GM19455 (cell line): ENCODE measurements around the gene RANBP17.
"Not testable (repeated sequence)": the region's sequence is repeated elsewhere in the genome, so short reads cannot be mapped to it uniquely, and the experiment has no call there.

Experiments
- ATAC-seq: cut with Tn5 transposase; IDR thresholded peaks from one replicate; pipeline ENCODE4 v1.9.1; 2021; ENCODE audit not compliant: unreplicated experiment

Gene RANBP17

GRCh38 chr5:171288066-171288465 is 426.2 kb downstream of the RANBP17 start:
- no peak for ATAC-seq

GRCh38 chr5:171291371-171291770 is 429.6 kb downstream of the RANBP17 start:
- no peak for ATAC-seq

- ATAC-seq = no peak
Observed at GRCh38 chr5:171295299-171295698, 433.5 kb downstream of the RANBP17 start.

GRCh38 chr5:171295801-171296200 is 434.0 kb downstream of the RANBP17 start:
- ATAC-seq = no peak

- not testable (repeated sequence) for ATAC-seq
Observed at GRCh38 chr5:171297941-171298340, 436.1 kb downstream of the RANBP17 start.

- no peak for ATAC-seq
Observed at GRCh38 chr5:171299228-171299627, 437.4 kb downstream of the RANBP17 start.

GRCh38 chr5:171299851-171300250 is 438.0 kb downstream of the RANBP17 start:
- ATAC-seq = no peak

- ATAC-seq = no peak
Observed at GRCh38 chr5:171300358-171300757, 438.5 kb downstream of the RANBP17 start.

- ATAC-seq = no peak
Observed at GRCh38 chr5:171306166-171306565, 444.3 kb downstream of the RANBP17 start.

- ATAC-seq = no peak
Observed at GRCh38 chr5:171306781-171307591, 445.2 kb downstream of the RANBP17 start.

- no peak for ATAC-seq
Observed at GRCh38 chr5:171307789-171308452, 446.1 kb downstream of the RANBP17 start.

- no peak for ATAC-seq
Observed at GRCh38 chr5:171308453-171309275, 446.8 kb downstream of the RANBP17 start, which contains the start of gene TLX3. Gene TLX3, plus strand, starts transcription at chr5:171309248. Its CDS starts 118 bp downstream, at chr5:171309366.

- ATAC-seq = no peak
Observed at GRCh38 chr5:171309276-171310211, 447.7 kb downstream of the RANBP17 start.

GRCh38 chr5:171310212-171310818 is 448.5 kb downstream of the RANBP17 start:
- no peak for ATAC-seq

- no peak for ATAC-seq
Observed at GRCh38 chr5:171310819-171311321, 449.1 kb downstream of the RANBP17 start.

GRCh38 chr5:171311322-171312077 is 449.7 kb downstream of the RANBP17 start:
- ATAC-seq = no peak

GRCh38 chr5:171312129-171312974 is 450.5 kb downstream of the RANBP17 start:
- no peak for ATAC-seq
